HG03575 (cell line): ENCODE measurements around the gene ATP8B4.

ENCODE experiments used
- ATAC-seq: cut with Tn5 transposase; IDR thresholded peaks from one replicate; pipeline ENCODE4 v1.9.1; 2021; ENCODE audit not compliant: unreplicated experiment, insufficient number of reproducible peaks, low FRiP score; ENCODE audit errors: extremely low read depth

Gene ATP8B4

GRCh38 chr15:49887659-49888322 lies 231.2 kb downstream of the ATP8B4 start:
- no peak for ATAC-seq

GRCh38 chr15:49883121-49883520 lies 235.9 kb downstream of the ATP8B4 start:
- no peak for ATAC-seq

- ATAC-seq: no peak
These were observed 237.2 kb downstream of the ATP8B4 start for GRCh38 chr15:49881866-49882265.

GRCh38 chr15:49881433-49881832 lies 237.6 kb downstream of the ATP8B4 start:
- no peak for ATAC-seq

- no peak for ATAC-seq
These were observed 241.0 kb downstream of the ATP8B4 start for GRCh38 chr15:49877873-49878521.

GRCh38 chr15:49877117-49877872 lies 241.7 kb downstream of the ATP8B4 start:
- no peak for ATAC-seq

- ATAC-seq: no peak
These were observed 242.5 kb downstream of the ATP8B4 start for GRCh38 chr15:49876401-49877038.

- no peak for ATAC-seq
These were observed 243.6 kb downstream of the ATP8B4 start for GRCh38 chr15:49875392-49875791.

GRCh38 chr15:49870472-49870871 lies 248.6 kb downstream of the ATP8B4 start:
- no peak for ATAC-seq

GRCh38 chr15:49868348-49868747 lies 250.7 kb downstream of the ATP8B4 start:
- ATAC-seq: no peak

GRCh38 chr15:49865925-49866757 lies 252.9 kb downstream of the ATP8B4 start:
- no peak for ATAC-seq

GRCh38 chr15:49864251-49864650 lies 254.8 kb downstream of the ATP8B4 start:
- no peak for ATAC-seq

GRCh38 chr15:49863431-49864224 lies 255.4 kb downstream of the ATP8B4 start:
- no peak for ATAC-seq

- ATAC-seq: no peak
These were observed 258.9 kb downstream of the ATP8B4 start for GRCh38 chr15:49860101-49860500.

- no peak for ATAC-seq
These were observed 261.2 kb downstream of the ATP8B4 start for GRCh38 chr15:49857496-49858475.

- ATAC-seq: no peak
These were observed 263.0 kb downstream of the ATP8B4 start for GRCh38 chr15:49855917-49856637.
